Colonic mucosa (tissue), 4 donors: ENCODE results near the gene ROGDI. TPM values are rescaled to one million over a fixed set of nuclear protein-coding genes. Genes with fewer than 3 reads are reported as not detected.

Experiments
- DNase-seq: peaks from one replicate; pipeline ENCODE4 v3.0.0-alpha.2; 2020
- H3K27ac ChIP-seq: fragments of 200-600 bp; one replicate; pipeline ENCODE4 v1.8.0; 2021
- H3K27me3 ChIP-seq: fragments of 200-600 bp; one replicate; pipeline ENCODE4 v1.8.0; 2021
- H3K36me3 ChIP-seq: fragments of 200-600 bp; one replicate; pipeline ENCODE4 v1.8.0; 2021
- H3K4me1 ChIP-seq: fragments of 200-600 bp; one replicate; pipeline ENCODE4 v1.8.0; 2021; ENCODE audit warnings: mild to moderate bottlenecking
- H3K4me3 ChIP-seq: fragments of 200-600 bp; one replicate; pipeline ENCODE4 v1.8.0; 2021
- H3K9ac ChIP-seq, 2 donors: one replicate each; pipeline ENCODE4 v1.7.0; 2013; ENCODE audit warnings: control low read depth in 2 of 2, low read depth in 2 of 2, low read length in 2 of 2
- H3K9me3 ChIP-seq: fragments of 200-600 bp; one replicate; pipeline ENCODE4 v1.8.0; 2021
- CTCF ChIP-seq: fragments of 200-600 bp; IDR thresholded peaks from one replicate; pipeline ENCODE4 v1.8.0; 2022; ENCODE audit warnings: antibody characterized with exemption, mild to moderate bottlenecking
- intact Hi-C: fragments of 100-400 bp; cut with DNase I; formaldehyde crosslinking; loops from one replicate; pipeline ENCODE4 v1.14.1; 2022
- total RNA-seq, 2 donors: library from RNA; stranded (reverse); fragmentation: NEBNext Ultra II Directional in 1 of 2; extraction: Animal tissue kit (Norgen Biotek cat#: 25700) in 1 of 2; gene quantifications; one replicate each; pipeline ENCODE4 v1.2.1, GENCODE V29; 2021
- donor health status: healthy.
- donor health status: DM: no; HTN: no; CAD: no.
- donor health status: DM: no; HTN: no; CAD: no.

Gene ROGDI
- total RNA-seq, 2 donors from 2014 or later = 18.1 to 23.9 TPM

GRCh38 chr16:4753227-4753626 is 49.2 kb downstream of the ROGDI start:
- no peak overlapping the region for H3K4me3 ChIP-seq
- no peak for TF ChIP-seq CTCF
- intact Hi-C loops = no loop called here
- H3K9ac ChIP-seq = no peak overlapping the region
- H3K27me3 ChIP-seq = no peaks in the 10 kb centered on the region
- H3K4me1 ChIP-seq = no peaks in the 10 kb centered on the region
- no peak overlapping the region for H3K27ac ChIP-seq
- no peaks in the 10 kb centered on the region for H3K9me3 ChIP-seq
- no peak for DNase-seq
- peaks cover 4% of the 10 kb centered on the region for H3K36me3 ChIP-seq

- no peaks in the 10 kb centered on the region for H3K9me3 ChIP-seq
- peaks cover 4% of the 10 kb centered on the region for H3K36me3 ChIP-seq
- no peak overlapping the region for H3K9ac ChIP-seq
- no peak overlapping the region for H3K4me3 ChIP-seq
- intact Hi-C loops = no loop called here
- DNase-seq = no peak
- no peak overlapping the region for H3K27ac ChIP-seq
- no peaks in the 10 kb centered on the region for H3K4me1 ChIP-seq
- TF ChIP-seq CTCF = no peak
- no peaks in the 10 kb centered on the region for H3K27me3 ChIP-seq
Observed at GRCh38 chr16:4752351-4753100, 49.9 kb downstream of the ROGDI start.

GRCh38 chr16:4750896-4751295 is 51.5 kb downstream of the ROGDI start:
- no peak for TF ChIP-seq CTCF

GRCh38 chr16:4749700-4750257 is 52.7 kb downstream of the ROGDI start:
- Histone ChIP-seq H3K4me3 (no peak overlapping the region), H3K27ac (no peak overlapping the region), H3K9ac (no peak overlapping the region), H3K9me3 (no peaks in the 10 kb centered on the region), H3K27me3 (no peaks in the 10 kb centered on the region), H3K4me1 (no peaks in the 10 kb centered on the region), H3K36me3 (peaks cover 4% of the 10 kb centered on the region)
- DNase-seq = no peak
- no peak for TF ChIP-seq CTCF
- intact Hi-C loops = no loop called here

More at GRCh38 chr16:4750896-4751295, 51.5 kb downstream of the ROGDI start:
- intact Hi-C loops = no loop called here
- H3K9ac ChIP-seq = no peak overlapping the region
- no peaks in the 10 kb centered on the region for H3K9me3 ChIP-seq
- H3K36me3 ChIP-seq = peaks cover 4% of the 10 kb centered on the region
- H3K27ac ChIP-seq = no peak overlapping the region
- H3K4me3 ChIP-seq = no peak overlapping the region
- DNase-seq = no peak
- H3K27me3 ChIP-seq = no peaks in the 10 kb centered on the region
- no peaks in the 10 kb centered on the region for H3K4me1 ChIP-seq

GRCh38 chr16:4748682-4749411 is 53.6 kb downstream of the ROGDI start:
- no peak overlapping the region for H3K9ac ChIP-seq
- peaks cover 4% of the 10 kb centered on the region for H3K36me3 ChIP-seq
- no peak for DNase-seq
- no peak overlapping the region for H3K4me3 ChIP-seq
- H3K4me1 ChIP-seq = no peaks in the 10 kb centered on the region
- H3K9me3 ChIP-seq = no peaks in the 10 kb centered on the region
- intact Hi-C loops = no loop called here
- no peak for TF ChIP-seq CTCF
- H3K27ac ChIP-seq = no peak overlapping the region
- no peaks in the 10 kb centered on the region for H3K27me3 ChIP-seq
